ENCODE results near the gene KAT2A. TPM values are rescaled to one million over a fixed set of nuclear protein-coding genes. Genes with fewer than 3 reads are reported as not detected.

KAT2A gene
- polyA plus RNA-seq, 1 experiment = 25.2 TPM

DNA sequence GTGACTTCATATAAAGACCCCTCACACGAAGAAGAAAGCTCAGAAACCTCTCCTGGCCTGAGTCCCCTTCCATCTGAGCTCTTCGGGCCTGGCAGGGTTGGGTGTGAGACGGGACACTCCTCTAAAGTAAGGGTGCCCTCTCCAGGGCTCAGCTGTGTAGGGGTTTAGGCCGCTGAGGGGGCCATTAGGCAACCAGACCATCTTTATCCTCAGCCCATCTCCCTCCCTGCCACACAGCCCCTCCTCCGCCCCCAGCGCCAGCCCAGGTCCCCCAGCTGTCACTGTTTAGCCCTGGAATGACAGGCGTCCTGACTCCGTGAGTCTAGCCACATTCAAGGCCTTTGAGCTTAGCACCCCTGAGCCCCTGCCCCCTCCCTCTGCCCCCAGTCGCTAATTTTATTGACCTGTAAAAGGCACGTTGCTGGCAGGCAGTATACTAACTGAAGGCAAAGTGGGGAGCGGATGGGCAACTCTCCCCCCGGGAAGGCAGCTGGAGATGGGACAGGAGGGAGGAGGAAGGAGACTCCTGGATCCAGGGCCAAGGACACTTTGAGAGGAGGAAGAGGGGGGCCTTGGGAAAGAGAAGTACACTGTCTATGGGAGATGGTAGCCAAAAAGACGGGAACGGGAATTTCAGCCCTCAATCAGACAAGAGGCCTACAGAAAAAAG is 22.3 kb downstream of the KAT2A start:
- ChIA-PET POLR2A (no interaction called here), CTCF (interaction anchor here (1.1 to 8.4 kb wide), 3 partner anchors 9 to 32 kb away, joined by 5 to 46 read pairs (median 32); partner anchors contain the start of gene DHX58)
- Histone ChIP-seq H3K27me3 (ENCODE audit: control insufficient read depth, insufficient read depth, low read length) (peaks cover 19% of the 10 kb centered on the region), H3K4me3 (ENCODE audit: low read depth, low read length) (no peak overlapping the region), H3K36me3 (ENCODE audit: control insufficient read depth, insufficient read depth, low read length) (no peaks in the 10 kb centered on the region; the same call in 1 of the 2 replicates)
- TF ChIP-seq, protein P1, sequence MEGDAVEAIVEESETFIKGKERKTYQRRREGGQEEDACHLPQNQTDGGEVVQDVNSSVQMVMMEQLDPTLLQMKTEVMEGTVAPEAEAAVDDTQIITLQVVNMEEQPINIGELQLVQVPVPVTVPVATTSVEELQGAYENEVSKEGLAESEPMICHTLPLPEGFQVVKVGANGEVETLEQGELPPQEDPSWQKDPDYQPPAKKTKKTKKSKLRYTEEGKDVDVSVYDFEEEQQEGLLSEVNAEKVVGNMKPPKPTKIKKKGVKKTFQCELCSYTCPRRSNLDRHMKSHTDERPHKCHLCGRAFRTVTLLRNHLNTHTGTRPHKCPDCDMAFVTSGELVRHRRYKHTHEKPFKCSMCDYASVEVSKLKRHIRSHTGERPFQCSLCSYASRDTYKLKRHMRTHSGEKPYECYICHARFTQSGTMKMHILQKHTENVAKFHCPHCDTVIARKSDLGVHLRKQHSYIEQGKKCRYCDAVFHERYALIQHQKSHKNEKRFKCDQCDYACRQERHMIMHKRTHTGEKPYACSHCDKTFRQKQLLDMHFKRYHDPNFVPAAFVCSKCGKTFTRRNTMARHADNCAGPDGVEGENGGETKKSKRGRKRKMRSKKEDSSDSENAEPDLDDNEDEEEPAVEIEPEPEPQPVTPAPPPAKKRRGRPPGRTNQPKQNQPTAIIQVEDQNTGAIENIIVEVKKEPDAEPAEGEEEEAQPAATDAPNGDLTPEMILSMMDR (IDR thresholded peaks at IDR 0.05; ENCODE audit: insufficient read depth, low read depth, low read length) = no peak
- DNase-seq (ENCODE audit: low read depth) = no peak

DNA sequence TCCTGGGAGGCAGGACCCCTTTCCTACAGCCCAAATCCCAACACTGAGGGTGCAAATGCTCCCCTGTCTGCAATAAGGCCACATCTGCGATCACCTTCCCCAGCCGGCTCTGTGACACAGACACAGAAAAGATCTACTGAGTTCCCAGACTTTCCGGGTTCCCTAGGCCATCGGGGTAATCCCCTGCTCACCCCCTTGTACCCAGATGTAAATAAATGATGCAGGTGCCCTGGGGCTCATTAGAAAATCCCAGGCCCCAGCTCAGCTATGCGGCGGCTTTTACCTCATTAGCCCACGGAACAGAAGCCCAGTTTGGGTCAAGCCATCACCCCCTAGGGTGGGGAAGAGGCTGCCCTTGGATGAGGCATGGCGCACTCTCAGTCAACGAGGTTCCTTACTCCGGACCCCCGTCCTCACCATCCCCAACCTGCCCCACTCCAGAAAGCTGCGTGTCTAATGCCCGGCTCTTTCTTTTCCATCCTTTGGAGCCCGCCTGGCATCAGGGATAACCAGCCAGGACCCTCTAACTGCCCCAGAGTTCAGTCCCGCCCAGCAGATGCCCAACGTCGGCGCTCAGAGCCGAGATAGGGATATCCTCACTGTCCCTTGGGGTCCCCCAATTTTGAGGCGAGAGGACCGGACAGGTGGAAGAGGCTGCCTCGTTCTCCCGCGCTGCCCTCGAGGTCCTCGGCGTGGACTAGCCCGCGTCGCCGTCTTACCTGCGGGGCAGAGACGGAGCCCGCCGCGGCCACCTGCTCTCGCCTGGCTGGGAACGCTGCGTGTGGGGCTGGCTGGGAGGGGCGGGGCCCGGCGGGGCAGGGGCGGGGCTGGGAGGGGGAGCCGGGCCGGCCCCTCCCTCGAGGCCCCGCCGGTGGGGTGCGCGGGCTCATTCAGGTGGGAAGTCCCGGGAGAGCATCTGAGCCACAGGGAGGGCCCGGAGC is 23.2 kb downstream of the KAT2A start, which contains the start of gene ZNF385C:
Gene ZNF385C (minus strand): TSS at position 783 of the 941 bp plus-strand sequence. CDS start 35,417 bp downstream, outside the sequence.
- Histone ChIP-seq H3K36me3 (ENCODE audit: control insufficient read depth, insufficient read depth, low read length) (no peaks in the 10 kb centered on the region), H3K27me3 (ENCODE audit: control insufficient read depth, insufficient read depth, low read length) (peaks cover 19% of the 10 kb centered on the region), H3K4me3 (ENCODE audit: low read depth, low read length) (no peak within 1 kb of the TSS)
- no peak for DNase-seq (ENCODE audit: low read depth)
- POLR2A ChIA-PET = no interaction called here
- TF ChIP-seq, protein P1 (IDR thresholded peaks at IDR 0.05; ENCODE audit: insufficient read depth, low read depth, low read length) = no peak
- CTCF ChIA-PET = interaction anchor here (1.1 to 8.4 kb wide), 3 partner anchors 8 to 31 kb away, joined by 5 to 46 read pairs (median 32); partner anchors contain the start of gene DHX58

DNA sequence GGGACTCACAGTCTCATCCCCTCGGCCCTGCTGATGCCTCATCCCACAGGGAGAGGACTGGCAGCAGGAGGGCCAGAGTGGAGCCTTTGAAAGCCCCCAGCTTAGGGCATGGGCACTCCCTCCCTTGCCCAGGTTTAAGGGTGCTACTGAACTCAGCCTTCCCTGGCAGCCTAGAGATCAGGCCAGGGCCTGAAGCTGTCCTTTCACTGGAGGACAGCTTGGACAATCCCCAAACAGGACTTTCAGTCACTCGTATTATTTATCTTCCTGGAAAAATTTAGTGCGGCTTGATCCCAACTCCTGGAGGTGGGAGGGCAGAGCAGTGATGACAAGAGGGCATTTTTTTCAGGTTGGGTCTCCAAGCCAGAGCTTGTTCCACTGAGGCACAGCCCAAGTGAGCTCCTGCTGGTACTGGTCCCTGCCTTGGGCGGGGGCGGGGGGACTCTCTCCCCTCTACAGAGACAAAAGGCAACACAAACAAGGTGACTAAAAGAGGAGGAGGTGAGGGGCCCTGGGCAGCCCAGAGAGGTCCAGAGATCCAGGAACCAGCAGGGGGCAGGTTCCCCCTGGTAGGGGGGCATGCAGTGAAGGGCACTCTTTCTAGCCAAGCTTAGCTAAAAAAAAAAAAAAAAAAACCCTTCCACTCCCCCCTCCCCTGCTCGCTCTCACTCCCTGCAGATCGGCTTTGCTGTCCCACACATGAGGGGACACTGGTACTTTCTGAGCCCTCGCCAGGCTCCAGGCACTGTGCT is 24.6 kb downstream of the KAT2A start:
- ChIA-PET POLR2A (no interaction called here), CTCF (interaction anchor here (1.6 to 8.4 kb wide), 2 partner anchors 9 to 30 kb away, joined by 3 to 46 read pairs; no protein-coding TSS in a partner anchor)
- H3K36me3 ChIP-seq (ENCODE audit: control insufficient read depth, insufficient read depth, low read length) = no peaks in the 10 kb centered on the region
- peaks cover 22% of the 10 kb centered on the region for H3K27me3 ChIP-seq (ENCODE audit: control insufficient read depth, insufficient read depth, low read length)
- TF ChIP-seq, protein P1 (IDR thresholded peaks at IDR 0.05; ENCODE audit: insufficient read depth, low read depth, low read length) = no peak
- H3K4me3 ChIP-seq (ENCODE audit: low read depth, low read length) = no peak overlapping the region
- no peak for DNase-seq (ENCODE audit: low read depth)

DNA sequence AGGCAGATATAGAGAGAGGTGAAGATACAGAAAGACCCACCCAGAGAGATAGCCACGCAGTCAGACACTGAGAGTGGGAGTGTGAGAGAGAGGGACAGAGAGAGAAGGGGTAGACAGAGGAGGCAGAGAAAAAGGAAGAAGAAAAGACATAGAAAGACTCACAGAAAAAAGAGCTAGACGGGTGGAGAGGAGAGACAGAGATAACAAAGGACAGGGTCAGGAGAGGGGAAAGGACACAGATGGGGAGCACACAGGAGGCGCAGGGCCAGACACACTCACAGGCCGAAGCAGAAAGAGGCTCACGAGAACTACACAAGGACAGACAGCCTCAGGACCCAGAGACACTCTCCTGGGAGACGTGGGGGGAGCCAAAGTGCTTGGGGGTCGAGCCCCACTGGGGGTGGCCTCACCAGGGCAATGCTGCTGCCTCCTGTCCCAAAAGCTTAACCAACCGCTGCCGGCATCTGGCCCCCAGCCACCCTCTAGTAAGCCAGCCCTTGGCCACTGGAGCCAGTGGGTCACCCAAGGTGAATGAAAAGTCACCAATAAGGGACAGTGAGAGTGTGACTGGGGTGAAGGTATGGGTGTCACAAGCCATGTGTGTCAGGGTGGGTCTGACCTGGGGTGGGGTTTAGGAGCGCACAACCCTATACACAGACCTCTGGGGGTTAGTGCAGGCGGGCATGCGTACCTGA is 26.6 kb downstream of the KAT2A start:
- no peak for DNase-seq (ENCODE audit: low read depth)
- Histone ChIP-seq H3K36me3 (ENCODE audit: control insufficient read depth, insufficient read depth, low read length) (no peaks in the 10 kb centered on the region), H3K4me3 (ENCODE audit: low read depth, low read length) (no peak overlapping the region), H3K27me3 (ENCODE audit: control insufficient read depth, insufficient read depth, low read length) (peaks cover 25% of the 10 kb centered on the region)
- TF ChIP-seq, protein P1 (IDR thresholded peaks at IDR 0.05; ENCODE audit: insufficient read depth, low read depth, low read length) = no peak
- ChIA-PET CTCF (interaction anchor here (0.6 to 8.4 kb wide), 2 partner anchors 28 to 37 kb away, joined by 3 to 46 read pairs; no protein-coding TSS in a partner anchor), POLR2A (no interaction called here)
